OCI-LY3 (cell line): ENCODE measurements around the gene ZNF778.

ENCODE experiments used
- H2AFZ ChIP-seq: fragments of 200-600, 300-600 bp; shearing (Covaris generic); 2 replicates; pipeline ENCODE4 v1.6.0; 2014; ENCODE audit warnings: antibody characterized with exemption, low read depth, low read length
- H3K27ac ChIP-seq: fragments of 200-600, 300-600 bp; sonication (generic); 2 replicates; pipeline ENCODE4 v1.5.1; 2014; ENCODE audit warnings: mild to moderate bottlenecking, low read length, moderate library complexity, mixed read lengths
- H3K27me3 ChIP-seq: fragments of 200-600, 300-600 bp; sonication (generic); 2 replicates; pipeline ENCODE4 v1.6.1; 2014; ENCODE audit warnings: low read depth, low read length, mixed read lengths
- H3K36me3 ChIP-seq: fragments of 200-600, 300-600 bp; sonication (generic); replicated peaks from 2 replicates; pipeline ENCODE3; 2014; ENCODE audit warnings: low read depth, low read length, mixed read lengths
- H3K4me1 ChIP-seq: fragments of 300-600, 200-600 bp; sonication (generic); 2 replicates; pipeline ENCODE4 v1.6.1; 2014; ENCODE audit warnings: low read length, mixed read lengths
- H3K4me2 ChIP-seq: fragments of 200-600, 300-600 bp; sonication (generic); 2 replicates; pipeline ENCODE4 v1.6.1; 2014; ENCODE audit warnings: low read length, mixed read lengths
- H3K4me3 ChIP-seq: fragments of 300-600, 200-600 bp; sonication (generic); 2 replicates; pipeline ENCODE4 v1.5.1; 2014; ENCODE audit warnings: antibody characterized with exemption, mild to moderate bottlenecking, low read length, moderate library complexity
- H3K79me2 ChIP-seq: fragments of 300-600, 200-600 bp; shearing (Covaris generic); 2 replicates; pipeline ENCODE4 v1.6.1; 2014; ENCODE audit warnings: mild to moderate bottlenecking, low read length, mixed read lengths
- H3K9ac ChIP-seq: fragments of 300-600, 200-600 bp; shearing (Covaris generic); 2 replicates; pipeline ENCODE4 v1.6.0; 2014; ENCODE audit warnings: mild to moderate bottlenecking, low read length, moderate library complexity
- H3K9me3 ChIP-seq: fragments of 200-600, 300-600 bp; shearing (Covaris generic); 2 replicates; pipeline ENCODE4 v1.6.1; 2014; ENCODE audit warnings: low read length, mixed read lengths; ENCODE audit not compliant: insufficient read depth
- H4K20me1 ChIP-seq: fragments of 200-600, 300-600 bp; sonication (generic); 2 replicates; pipeline ENCODE4 v1.6.1; 2016; ENCODE audit warnings: low read length, mixed read lengths; ENCODE audit not compliant: insufficient read depth
- CTCF ChIP-seq: fragments of 200-600, 300-600 bp; sonication (generic); IDR thresholded peaks from 2 replicates; pipeline ENCODE4 v1.5.1; 2014; ENCODE audit warnings: antibody characterized with exemption, low read length, low read depth
- EZH2phosphoT487 ChIP-seq: fragments of 200-600 bp; shearing (Covaris generic); IDR thresholded peaks from 2 replicates; pipeline ENCODE4 v1.6.1; 2018; ENCODE audit warnings: antibody characterized with exemption, mixed run types, low read depth

The ZNF778 gene

GRCh38 chr16:89201439-89202377, 15.8 kb upstream of the ZNF778 start:
- no peaks in the 10 kb centered on the region for H4K20me1 ChIP-seq
- no peaks in the 10 kb centered on the region for H3K4me1 ChIP-seq
- TF ChIP-seq CTCF, result no peak
- no peak for TF ChIP-seq EZH2phosphoT487
- H2AFZ ChIP-seq, result no peak overlapping the region
- H3K27ac ChIP-seq, result no peak overlapping the region
- no peaks in the 10 kb centered on the region for H3K36me3 ChIP-seq
- no peaks in the 10 kb centered on the region for H3K79me2 ChIP-seq
- no peaks in the 10 kb centered on the region for H3K27me3 ChIP-seq
- H3K9me3 ChIP-seq, result no peaks in the 10 kb centered on the region
- no peak overlapping the region for H3K4me3 ChIP-seq
- no peak overlapping the region for H3K4me2 ChIP-seq
- H3K9ac ChIP-seq, result no peak overlapping the region

GRCh38 chr16:89202422-89203215, 14.9 kb upstream of the ZNF778 start:
- no peak overlapping the region for H3K4me3 ChIP-seq
- no peak overlapping the region for H3K4me2 ChIP-seq
- no peaks in the 10 kb centered on the region for H3K27me3 ChIP-seq
- H3K36me3 ChIP-seq, result no peaks in the 10 kb centered on the region
- no peaks in the 10 kb centered on the region for H3K79me2 ChIP-seq
- TF ChIP-seq CTCF (no peak), EZH2phosphoT487 (no peak)
- no peaks in the 10 kb centered on the region for H3K9me3 ChIP-seq
- H3K9ac ChIP-seq, result no peak overlapping the region
- no peaks in the 10 kb centered on the region for H4K20me1 ChIP-seq
- no peaks in the 10 kb centered on the region for H3K4me1 ChIP-seq
- no peak overlapping the region for H2AFZ ChIP-seq
- no peak overlapping the region for H3K27ac ChIP-seq

GRCh38 chr16:89207993-89208392, 9.5 kb upstream of the ZNF778 start:
- Histone ChIP-seq H2AFZ (no peak overlapping the region), H3K27ac (no peak overlapping the region), H3K9ac (no peak overlapping the region), H4K20me1 (no peaks in the 10 kb centered on the region), H3K9me3 (no peaks in the 10 kb centered on the region), H3K79me2 (no peaks in the 10 kb centered on the region), H3K36me3 (no peaks in the 10 kb centered on the region), H3K4me1 (peaks cover 11% of the 10 kb centered on the region), H3K4me2 (no peak overlapping the region), H3K4me3 (no peak overlapping the region), H3K27me3 (no peaks in the 10 kb centered on the region)
- TF ChIP-seq EZH2phosphoT487, result no peak
- TF ChIP-seq CTCF, result no peak

GRCh38 chr16:89209522-89210044, 7.9 kb upstream of the ZNF778 start:
- no peak overlapping the region for H3K4me3 ChIP-seq
- no peaks in the 10 kb centered on the region for H3K27me3 ChIP-seq
- peaks cover 11% of the 10 kb centered on the region for H3K4me1 ChIP-seq
- no peaks in the 10 kb centered on the region for H3K36me3 ChIP-seq
- no peak overlapping the region for H2AFZ ChIP-seq
- no peaks in the 10 kb centered on the region for H3K9me3 ChIP-seq
- no peak overlapping the region for H3K4me2 ChIP-seq
- no peak overlapping the region for H3K27ac ChIP-seq
- H4K20me1 ChIP-seq, result no peaks in the 10 kb centered on the region
- no peaks in the 10 kb centered on the region for H3K79me2 ChIP-seq
- TF ChIP-seq EZH2phosphoT487 (no peak), CTCF (no peak)
- no peak overlapping the region for H3K9ac ChIP-seq
